Lung (tissue), 12 donors: ENCODE data around the gene ITFG2. TPM values are rescaled to one million over a fixed set of nuclear protein-coding genes. Genes with fewer than 3 reads are reported as not detected.
"Not testable (repeated sequence)": the region's sequence is repeated elsewhere in the genome, so short reads cannot be mapped to it uniquely, and the experiment has no call there.

Experiments used
- ATAC-seq: fragments of 200-7000 bp; cut with Tn5 transposase; one replicate; pipeline ENCODE4 v1.9.1; 2020; ENCODE audit warnings: moderate number of reproducible peaks; ENCODE audit not compliant: insufficient read depth, low FRiP score
- DNase-seq, 3 donors: peaks; one replicate each; pipeline ENCODE4 v3.0.0-alpha.2; 2013 to 2017
- H3K27ac ChIP-seq, 2 donors: one replicate each; pipeline ENCODE4 v1.5.1; 2013; ENCODE audit warnings: mild to moderate bottlenecking in 2 of 2, moderate library complexity in 2 of 2, control low read depth in 1 of 2, inconsistent platforms in 1 of 2, low read depth in 1 of 2, low read length in 1 of 2
- H3K27me3 ChIP-seq, 3 donors: one replicate each; pipeline ENCODE4 v1.5.1; 2013; ENCODE audit warnings: low read length in 2 of 3; ENCODE audit not compliant: control insufficient read depth in 3 of 3, insufficient read depth in 3 of 3
- H3K36me3 ChIP-seq, 4 donors: one replicate each; pipeline ENCODE4 v1.5.1; 2013; ENCODE audit warnings: low read length in 4 of 4, mild to moderate bottlenecking in 1 of 4, moderate library complexity in 1 of 4; ENCODE audit not compliant: control insufficient read depth in 4 of 4, insufficient read depth in 4 of 4
- H3K4me1 ChIP-seq, 5 donors: one replicate each; pipeline ENCODE4 v1.5.1; 2013; ENCODE audit warnings: low read length in 5 of 5, mild to moderate bottlenecking in 2 of 5, moderate library complexity in 1 of 5; ENCODE audit not compliant: control insufficient read depth in 5 of 5, insufficient read depth in 5 of 5
- H3K4me3 ChIP-seq: one replicate; pipeline ENCODE4 v1.5.1; 2013; ENCODE audit warnings: mild to moderate bottlenecking, control low read depth, moderate library complexity
- H3K9ac ChIP-seq, 2 donors: one replicate each; pipeline ENCODE4 v1.5.1; 2013; ENCODE audit warnings: low read length in 2 of 2, control low read depth in 1 of 2; ENCODE audit not compliant: insufficient read depth in 1 of 2
- H3K9me3 ChIP-seq, 4 donors: one replicate each; pipeline ENCODE4 v1.5.1; 2013; ENCODE audit warnings: low read length in 3 of 4, mild to moderate bottlenecking in 1 of 4, moderate library complexity in 1 of 4; ENCODE audit not compliant: control insufficient read depth in 4 of 4, insufficient read depth in 3 of 4
- CTCF ChIP-seq: IDR thresholded peaks from 2 replicates; pipeline ENCODE4 v1.5.1; 2012; ENCODE audit warnings: mild to moderate bottlenecking; ENCODE audit errors: control extremely low read depth, extremely low read depth
- WGBS, 2 donors: extraction: QIAGEN DNeasy Blood & Tissue Kit; methylation state at CpG; one replicate each; pipeline ENCODE4 v1.1.7; 2013; 5-methylcytosine and 5-hydroxymethylcytosine counted together
- polyA plus RNA-seq, 2 donors: library from polyadenylated mRNA; stranded (reverse); fragments of 200-250 nt; gene quantifications; one replicate each; pipeline ENCODE4 v1.2.1, GENCODE V29; 2013
- total RNA-seq, 2 donors: library from RNA; depleted of rRNA in 1 of 2; stranded (reverse); fragments of >200 nt in 1 of 2; gene quantifications; one replicate each; pipeline ENCODE4 v1.2.1, GENCODE V29; 2014 to 2021
- donor health status: control.
- donor health status: control.
- donor health status: Bipolar disorder and iron deficiency.
- donor health status: healthy.
- donor health status: DM: yes; HTN: yes; CAD: no.

ITFG2 gene
- total and polyA plus RNA-seq, 4 donors = 22.6 to 43.0 (median 32.7) TPM

GRCh38 chr12:2858944-2859421, 46.5 kb downstream of the ITFG2 start:
- peaks cover 0 to 16% (median 6%) of the 10 kb centered on the region in 4 donors for H3K36me3 ChIP-seq

GRCh38 chr12:2860170-2860569, 47.7 kb downstream of the ITFG2 start:
- H3K4me1 ChIP-seq = no peaks in the 10 kb centered on the region
- no peaks in the 10 kb centered on the region for H3K9me3 ChIP-seq
- no peak overlapping the region for H3K9ac ChIP-seq
- TF ChIP-seq CTCF = no peak
- no peak overlapping the region for H3K4me3 ChIP-seq
- H3K36me3 ChIP-seq = peaks cover 0 to 21% (median 6%) of the 10 kb centered on the region in 4 donors
- H3K27me3 ChIP-seq = no peaks in the 10 kb centered on the region
- no peak overlapping the region for H3K27ac ChIP-seq
- no peak for DNase-seq
- ATAC-seq = no peak

More at GRCh38 chr12:2858944-2859421, 46.5 kb downstream of the ITFG2 start:
- no peaks in the 10 kb centered on the region for H3K9me3 ChIP-seq
- H3K9ac ChIP-seq = no peak overlapping the region
- H3K4me3 ChIP-seq = no peak overlapping the region
- no peak overlapping the region for H3K27ac ChIP-seq
- H3K4me1 ChIP-seq = no peaks in the 10 kb centered on the region
- WGBS, 2 donors = 81 to 86% methylated on average over 12 of the region's 12 CpGs
- ATAC-seq = no peak
- peak in 1 of 3 donors; percentile 15 for DNase-seq
- no peak for TF ChIP-seq CTCF
- H3K27me3 ChIP-seq = no peaks in the 10 kb centered on the region

- ATAC-seq (no peak), DNase-seq (no peak)
- Histone ChIP-seq H3K4me3 (no peak overlapping the region), H3K4me1 (no peaks in the 10 kb centered on the region), H3K36me3 (peaks cover 0 to 25% (median 4%) of the 10 kb centered on the region in 4 donors), H3K27ac (no peak overlapping the region), H3K9ac (no peak overlapping the region), H3K27me3 (no peaks in the 10 kb centered on the region), H3K9me3 (no peaks in the 10 kb centered on the region)
- no peak for TF ChIP-seq CTCF
- WGBS, 2 donors = 94 to 95% methylated on average over 7 of the region's 7 CpGs
These were observed 50.4 kb downstream of the ITFG2 start for GRCh38 chr12:2862876-2863275.

- ATAC-seq, H3K4me3 ChIP-seq, H3K27ac ChIP-seq, H3K4me1 ChIP-seq, DNase-seq, H3K27me3 ChIP-seq, H3K9me3 ChIP-seq, H3K9ac ChIP-seq: not testable (repeated sequence)
- 93 to 96% methylated on average over 7 of the region's 7 CpGs for WGBS, 2 donors
- peaks cover 0 to 19% (median 3%) of the 10 kb centered on the region in 4 donors for H3K36me3 ChIP-seq
These were observed 50.9 kb downstream of the ITFG2 start for GRCh38 chr12:2863402-2863801.
